Memory B cell (primary cell): ENCODE data around the gene ZNF692.
"Not testable (repeated sequence)": the region's sequence is repeated elsewhere in the genome, so short reads cannot be mapped to it uniquely, and the experiment has no call there.

ENCODE experiments used
- ATAC-seq: fragments of 150-1000 bp; cut with Tn5 transposase; 2 replicates; pipeline ENCODE4 v1.10.0; 2021; ENCODE audit warnings: low read depth, mild to moderate bottlenecking, moderate library complexity
- DNase-seq, 2 donors: peaks; one replicate each; pipeline ENCODE4 v3.0.0; 2022; ENCODE audit warnings: low spot score in 2 of 2
- H3K27ac Mint-ChIP-seq: one replicate; pipeline ENCODE4 v1.8.0; 2022; ENCODE audit warnings: mild to moderate bottlenecking, moderate library complexity, mixed read lengths
- H3K27me3 Mint-ChIP-seq: one replicate; pipeline ENCODE4 v1.8.0; 2022; ENCODE audit warnings: mixed read lengths
- H3K36me3 Mint-ChIP-seq: one replicate; pipeline ENCODE4 v1.8.0; 2022; ENCODE audit warnings: mild to moderate bottlenecking, mixed read lengths
- H3K4me1 Mint-ChIP-seq: one replicate; pipeline ENCODE4 v1.8.0; 2022; ENCODE audit warnings: mixed read lengths
- H3K4me3 Mint-ChIP-seq: one replicate; pipeline ENCODE4 v1.8.0; 2022; ENCODE audit warnings: mild to moderate bottlenecking, moderate library complexity, mixed read lengths
- H3K9me3 Mint-ChIP-seq: one replicate; pipeline ENCODE4 v1.8.0; 2022; ENCODE audit warnings: mixed read lengths

The ZNF692 gene

DNA sequence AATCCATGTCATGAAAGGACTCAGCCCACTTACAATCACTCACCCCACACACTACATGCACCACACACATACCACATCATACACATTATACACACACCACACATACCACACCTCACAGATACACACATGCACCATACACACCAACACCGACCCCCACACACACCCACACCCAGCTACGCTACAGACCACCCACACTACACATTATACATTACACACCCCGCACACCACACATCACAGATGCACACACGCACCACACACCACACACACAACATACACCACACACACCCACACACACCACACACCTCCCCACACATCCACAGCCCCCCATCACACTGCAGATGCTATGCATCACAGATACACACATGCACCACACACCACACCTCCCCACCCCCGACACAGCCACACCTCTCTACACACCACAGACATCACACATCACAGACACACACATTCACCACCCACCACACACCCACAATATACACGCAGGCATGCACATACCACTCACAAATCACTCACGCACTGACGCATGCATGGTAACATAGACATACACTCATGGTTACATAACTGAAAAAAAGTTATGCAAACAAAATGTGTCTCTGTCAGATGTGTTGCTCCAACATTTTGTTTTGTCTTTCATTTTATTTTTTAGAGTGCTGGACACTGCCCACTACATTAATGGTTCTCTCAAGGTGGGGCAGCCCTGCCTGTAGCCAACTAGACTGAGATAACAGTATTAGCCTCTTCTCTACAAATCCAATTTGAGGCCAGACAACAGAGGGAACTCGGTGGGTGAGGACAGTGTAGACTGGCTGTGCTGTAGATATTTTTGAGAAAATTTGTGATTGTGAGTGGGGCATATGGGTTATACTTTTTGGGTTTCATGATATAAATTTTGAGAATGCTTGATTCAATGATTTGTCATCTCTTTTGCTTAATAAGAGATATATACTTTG is 31.9 kb upstream of the ZNF692 start:
- Mint-ChIP-seq H3K9me3 (no peaks in the 10 kb centered on the region), H3K4me1 (peaks cover 18% of the 10 kb centered on the region), H3K27me3 (peaks cover 9% of the 10 kb centered on the region), H3K36me3 (no peaks in the 10 kb centered on the region), H3K4me3 (no peak overlapping the region), H3K27ac (no peak overlapping the region)
- no peak for ATAC-seq
- DNase-seq = no peak

GRCh38 chr1:248889914-248890243 is 31.0 kb upstream of the ZNF692 start:
- not testable (repeated sequence) for H3K36me3 Mint-ChIP-seq, H3K27me3 Mint-ChIP-seq, H3K4me3 Mint-ChIP-seq, H3K9me3 Mint-ChIP-seq, H3K27ac Mint-ChIP-seq, ATAC-seq, DNase-seq
- peaks cover 23% of the 10 kb centered on the region for H3K4me1 Mint-ChIP-seq

DNA sequence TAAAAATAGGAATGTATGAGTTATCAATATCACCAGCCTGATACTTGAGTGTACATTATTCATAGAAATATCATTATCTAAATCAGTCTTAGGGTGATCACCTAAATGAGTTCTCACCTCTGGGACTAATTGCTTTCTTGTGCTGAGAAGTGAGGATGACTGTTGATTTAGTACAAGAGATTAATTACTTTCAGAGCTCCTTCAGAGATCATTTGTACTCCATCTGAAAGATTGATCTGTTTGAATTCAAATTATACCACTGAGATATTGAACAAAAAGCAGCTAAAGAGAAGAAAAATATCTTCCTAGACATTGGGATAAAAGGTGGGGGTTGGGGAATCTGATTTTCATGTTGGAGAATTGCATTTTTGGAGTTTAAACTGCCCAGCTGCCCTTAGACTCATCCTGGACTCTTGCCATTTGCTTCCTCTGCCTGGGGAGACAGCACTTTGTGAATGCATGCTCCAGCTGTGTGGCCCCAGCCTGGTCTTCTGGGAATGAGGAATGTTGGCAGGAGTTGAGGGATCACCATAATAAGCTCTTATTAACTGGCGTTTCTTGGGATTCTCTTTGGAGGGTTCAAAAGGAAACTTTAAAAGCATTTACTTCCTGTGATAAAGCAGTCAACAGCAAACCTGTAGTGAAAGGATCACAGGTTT is 27.5 kb upstream of the ZNF692 start:
- DNase-seq = no peak
- peaks cover 1% of the 10 kb centered on the region for H3K9me3 Mint-ChIP-seq
- peaks cover 6% of the 10 kb centered on the region for H3K27me3 Mint-ChIP-seq

GRCh38 chr1:248885646-248886045 is 26.8 kb upstream of the ZNF692 start:
- Mint-ChIP-seq H3K36me3 (no peaks in the 10 kb centered on the region), H3K9me3 (peaks cover 1% of the 10 kb centered on the region), H3K4me3 (peak overlapping the region; percentile 33), H3K27ac (peak overlapping the region; percentile 67), H3K4me1 (peaks cover 18% of the 10 kb centered on the region), H3K27me3 (peaks cover 3% of the 10 kb centered on the region)
- ATAC-seq (no peak), DNase-seq (no peak)

More for the DNA sequence above, 27.5 kb upstream of the ZNF692 start:
- Mint-ChIP-seq H3K4me1 (peaks cover 21% of the 10 kb centered on the region), H3K4me3 (no peak overlapping the region), H3K27ac (peak overlapping the region; percentile 67), H3K36me3 (no peaks in the 10 kb centered on the region)
- ATAC-seq = no peak

- Mint-ChIP-seq H3K4me1 (peaks cover 15% of the 10 kb centered on the region), H3K4me3 (no peak overlapping the region), H3K9me3 (peaks cover 1% of the 10 kb centered on the region), H3K36me3 (no peaks in the 10 kb centered on the region), H3K27me3 (no peaks in the 10 kb centered on the region), H3K27ac (no peak overlapping the region)
- no peak for ATAC-seq
- no peak for DNase-seq
Measured at GRCh38 chr1:248884632-248885295, 25.9 kb upstream of the ZNF692 start.

GRCh38 chr1:248882427-248882826 is 23.5 kb upstream of the ZNF692 start:
- not testable (repeated sequence) for H3K9me3 Mint-ChIP-seq, H3K36me3 Mint-ChIP-seq, H3K27me3 Mint-ChIP-seq, DNase-seq, ATAC-seq, H3K27ac Mint-ChIP-seq, H3K4me3 Mint-ChIP-seq
- H3K4me1 Mint-ChIP-seq = peaks cover 15% of the 10 kb centered on the region

DNA sequence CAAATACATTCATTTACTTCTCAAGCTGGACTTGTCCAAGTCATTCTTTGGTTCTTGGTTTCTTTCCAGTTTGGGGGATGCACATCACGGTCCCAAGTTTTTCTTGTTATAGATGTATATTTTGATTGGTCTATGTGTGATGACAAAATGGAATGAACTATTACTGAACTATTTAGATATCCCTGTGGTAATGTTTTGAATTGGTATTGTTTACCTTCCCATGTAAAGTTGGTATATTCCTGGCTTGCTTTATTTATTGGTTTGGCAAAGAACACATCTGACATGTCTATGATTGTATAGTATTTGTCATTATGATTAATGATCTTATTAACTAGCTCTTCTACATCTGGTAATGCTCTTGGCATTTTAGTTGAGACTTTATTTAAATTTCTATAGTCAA is 22.4 kb upstream of the ZNF692 start:
- DNase-seq = no peak
- Mint-ChIP-seq H3K4me1 (peaks cover 9% of the 10 kb centered on the region), H3K36me3 (no peaks in the 10 kb centered on the region), H3K4me3 (no peak overlapping the region), H3K27ac (no peak overlapping the region), H3K9me3 (peaks cover 1% of the 10 kb centered on the region), H3K27me3 (no peaks in the 10 kb centered on the region)
- ATAC-seq = no peak

GRCh38 chr1:248873993-248874533 is 15.2 kb upstream of the ZNF692 start:
- Mint-ChIP-seq H3K27me3 (no peaks in the 10 kb centered on the region), H3K4me3 (peak overlapping the region; percentile 97), H3K4me1 (peaks cover 15% of the 10 kb centered on the region), H3K9me3 (no peaks in the 10 kb centered on the region), H3K36me3 (no peaks in the 10 kb centered on the region), H3K27ac (peak overlapping the region; percentile 99)
- DNase-seq (peak; percentile 80 to 88), ATAC-seq (peak; percentile 73)

- ATAC-seq (peak; percentile 77), DNase-seq (peak; percentile 73 to 99)
- no peaks in the 10 kb centered on the region for H3K36me3 Mint-ChIP-seq
- H3K27ac Mint-ChIP-seq = peak overlapping the region; percentile 99
- H3K9me3 Mint-ChIP-seq = no peaks in the 10 kb centered on the region
- peak overlapping the region; percentile 97 for H3K4me3 Mint-ChIP-seq
- H3K4me1 Mint-ChIP-seq = peaks cover 15% of the 10 kb centered on the region
- no peaks in the 10 kb centered on the region for H3K27me3 Mint-ChIP-seq
Measured at GRCh38 chr1:248873409-248873992, 14.6 kb upstream of the ZNF692 start.

DNA sequence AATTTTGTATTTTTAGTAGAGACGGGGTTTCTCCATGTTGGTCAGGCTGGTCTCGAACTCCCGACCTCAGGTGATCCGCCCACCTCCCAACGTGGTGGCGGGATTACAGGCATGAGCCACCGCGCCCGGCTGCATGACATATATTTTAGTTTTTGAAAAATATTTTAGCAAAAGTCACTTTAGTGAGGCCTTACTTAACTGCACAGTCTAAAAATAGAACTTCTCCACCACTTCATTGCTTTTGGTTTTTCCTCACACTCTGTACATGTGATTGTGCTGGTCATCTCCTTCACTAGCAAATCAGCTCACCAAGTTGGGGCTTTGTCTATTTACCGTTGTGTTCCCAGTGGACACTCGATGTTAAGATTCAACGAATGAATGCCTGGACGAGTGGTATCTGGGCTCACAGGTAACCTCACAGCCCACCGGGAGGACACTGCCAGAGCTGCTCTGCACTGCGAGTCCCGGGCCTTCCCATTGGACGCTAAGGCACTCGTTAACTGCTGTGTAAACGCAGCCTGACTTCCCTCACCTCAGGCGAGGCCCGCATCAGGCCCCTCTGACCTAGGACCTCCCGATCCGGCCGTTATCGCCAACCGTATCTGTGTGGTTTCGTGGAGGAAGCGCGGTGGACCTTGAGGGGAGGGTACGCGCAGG is 14.0 kb upstream of the ZNF692 start:
- Mint-ChIP-seq H3K27me3 (no peaks in the 10 kb centered on the region), H3K4me3 (peak overlapping the region; percentile 97), H3K4me1 (peaks cover 15% of the 10 kb centered on the region), H3K27ac (peak overlapping the region; percentile 99), H3K36me3 (no peaks in the 10 kb centered on the region), H3K9me3 (no peaks in the 10 kb centered on the region)
- ATAC-seq = peak; percentile 9
- peak in 1 of 2 donors; percentile 47 for DNase-seq

DNA sequence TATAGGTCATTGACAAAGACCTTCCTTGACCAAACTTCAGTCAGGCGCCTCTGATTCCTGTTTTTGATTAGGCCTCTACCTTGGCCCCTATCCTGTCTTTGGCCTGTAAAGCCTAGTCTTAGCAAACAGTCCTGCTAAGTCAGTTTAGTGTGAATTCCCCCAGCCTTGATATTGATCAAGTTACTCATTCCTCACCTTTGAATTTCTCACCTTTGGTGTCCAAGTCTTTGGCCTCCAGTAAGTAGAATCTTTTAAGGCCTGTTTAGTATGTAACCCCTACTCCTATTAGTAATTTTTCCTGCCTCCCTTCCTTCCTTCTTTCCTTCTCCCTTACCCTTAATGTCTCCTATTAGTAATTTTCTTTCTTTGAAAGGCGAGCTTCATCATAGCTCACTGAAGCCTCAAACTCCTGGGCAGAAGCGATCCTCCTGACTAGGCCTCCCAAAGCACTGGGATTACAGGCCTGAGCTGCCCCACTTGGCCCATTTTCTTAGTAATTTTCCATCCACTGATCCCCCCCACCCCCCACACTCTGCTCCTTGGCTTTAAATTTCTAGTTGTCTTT is 13.0 kb upstream of the ZNF692 start:
- H3K27me3 Mint-ChIP-seq = no peaks in the 10 kb centered on the region
- DNase-seq (no peak), ATAC-seq (no peak)
- no peak overlapping the region for H3K4me3 Mint-ChIP-seq
- no peaks in the 10 kb centered on the region for H3K9me3 Mint-ChIP-seq
- H3K4me1 Mint-ChIP-seq = peaks cover 15% of the 10 kb centered on the region
- H3K36me3 Mint-ChIP-seq = no peaks in the 10 kb centered on the region
- H3K27ac Mint-ChIP-seq = no peak overlapping the region

DNA sequence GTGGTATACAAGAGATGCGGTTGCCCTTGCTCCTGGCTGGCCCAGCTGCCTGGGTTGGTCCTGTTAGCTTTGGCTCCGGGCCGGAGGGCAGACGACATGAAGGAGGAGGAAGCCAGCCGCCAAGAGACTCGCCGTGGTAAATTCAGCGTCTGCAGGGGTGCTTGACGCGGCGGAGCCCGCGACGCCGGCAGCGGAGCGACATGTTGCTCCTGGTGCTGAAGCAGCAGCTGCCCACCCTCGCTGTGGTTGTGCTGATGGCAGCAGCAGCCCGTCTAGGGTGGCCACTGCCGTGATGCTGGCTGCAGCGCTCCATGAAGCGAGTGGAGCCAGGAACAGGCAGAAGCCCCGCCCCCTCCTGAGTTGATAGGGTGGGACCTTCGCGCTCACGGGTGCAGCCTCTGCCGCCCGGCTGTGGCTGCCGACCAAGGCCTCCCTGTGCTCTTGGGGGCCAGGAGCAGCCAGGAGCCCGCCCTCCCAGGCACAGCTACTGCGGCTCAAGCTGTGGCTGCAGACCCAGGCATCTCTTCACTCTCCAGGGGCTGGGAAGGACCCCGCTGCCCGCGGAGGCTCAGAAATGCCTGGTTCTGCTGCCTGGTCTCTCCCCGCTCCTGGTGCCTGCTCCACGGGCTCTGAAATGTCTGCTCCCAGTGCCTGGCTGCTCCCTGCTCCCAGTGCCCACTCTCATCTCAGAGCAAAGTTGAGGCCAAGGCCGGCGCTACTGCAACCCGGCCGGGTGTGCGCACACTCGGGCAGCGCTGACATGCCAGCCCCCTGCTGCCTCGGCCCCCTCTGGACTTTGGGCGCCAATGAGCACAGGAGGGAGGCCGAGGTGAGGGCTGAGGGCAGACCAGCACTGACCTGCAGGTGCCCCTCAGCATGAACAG is 4.4 kb upstream of the ZNF692 start:
- DNase-seq = peak; percentile 46 to 57
- Mint-ChIP-seq H3K9me3 (no peaks in the 10 kb centered on the region), H3K27me3 (no peaks in the 10 kb centered on the region), H3K4me1 (peaks cover 33% of the 10 kb centered on the region), H3K36me3 (no peaks in the 10 kb centered on the region), H3K4me3 (peak overlapping the region; percentile 91), H3K27ac (peak overlapping the region; percentile 68)
- peak; percentile 35 for ATAC-seq
